Tibial nerve (tissue), 4 donors: Measurements from ENCODE around the gene ARHGEF4.

Source experiments
- EP300 ChIP-seq, 2 donors: sonication (generic); formaldehyde crosslinking; IDR thresholded peaks; one replicate each; pipeline ENCODE4 v1.6.1; 2017; ENCODE audit warnings: antibody characterized with exemption in 2 of 2, mild to moderate bottlenecking in 1 of 2
- POLR2A ChIP-seq, 2 donors: fragments of 450-650 bp; IDR thresholded peaks; one replicate each; pipeline ENCODE4 v1.6.1; 2017; ENCODE audit warnings: antibody characterized with exemption in 2 of 2, mild to moderate bottlenecking in 2 of 2, moderate library complexity in 2 of 2
- TF ChIP-seq, protein P1 (sequence below), 5 experiments: fragments of 200-600 bp in 3 of 5; fragments of 450-650 bp in 2 of 5; sonication (generic) in 3 of 5; IDR thresholded peaks; one replicate each; pipeline ENCODE4 v1.5.1; 2016 to 2019; ENCODE audit warnings: antibody characterized with exemption in 5 of 5, mild to moderate bottlenecking in 3 of 5, moderate library complexity in 2 of 5

DNA sequence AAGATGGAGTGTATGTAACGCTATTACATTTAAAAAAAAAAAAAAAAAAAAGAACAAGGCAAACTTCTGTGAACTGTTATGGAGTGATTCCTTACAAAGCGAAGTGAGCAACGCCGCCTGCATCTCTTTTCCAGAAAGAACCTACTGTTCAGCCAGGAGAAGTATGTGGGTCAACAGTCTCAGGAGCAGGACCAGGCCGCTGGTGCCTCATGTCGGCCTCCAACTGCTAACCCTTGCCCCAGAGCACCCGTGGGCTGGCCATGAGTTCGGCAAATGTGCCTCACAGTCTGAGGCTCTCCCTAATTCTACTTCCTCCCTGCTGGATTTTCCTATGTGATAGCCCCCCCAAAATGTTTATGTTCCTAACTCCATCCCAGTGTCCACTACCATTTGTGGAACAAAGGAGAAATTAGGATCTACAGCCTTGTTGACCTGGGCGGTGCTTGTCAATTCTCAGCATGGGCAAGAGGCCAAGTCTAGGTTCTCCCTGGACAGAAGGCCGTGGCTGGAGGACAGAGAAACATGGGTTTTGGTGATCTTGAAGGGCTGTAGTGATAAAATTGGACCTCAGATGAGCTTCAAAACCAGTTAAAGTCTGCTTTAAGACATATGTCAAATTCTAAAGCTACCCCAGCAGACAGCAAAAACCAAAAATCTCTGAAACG is 240.6 kb downstream of the ARHGEF4 start:
- TF ChIP-seq, protein P1, sequence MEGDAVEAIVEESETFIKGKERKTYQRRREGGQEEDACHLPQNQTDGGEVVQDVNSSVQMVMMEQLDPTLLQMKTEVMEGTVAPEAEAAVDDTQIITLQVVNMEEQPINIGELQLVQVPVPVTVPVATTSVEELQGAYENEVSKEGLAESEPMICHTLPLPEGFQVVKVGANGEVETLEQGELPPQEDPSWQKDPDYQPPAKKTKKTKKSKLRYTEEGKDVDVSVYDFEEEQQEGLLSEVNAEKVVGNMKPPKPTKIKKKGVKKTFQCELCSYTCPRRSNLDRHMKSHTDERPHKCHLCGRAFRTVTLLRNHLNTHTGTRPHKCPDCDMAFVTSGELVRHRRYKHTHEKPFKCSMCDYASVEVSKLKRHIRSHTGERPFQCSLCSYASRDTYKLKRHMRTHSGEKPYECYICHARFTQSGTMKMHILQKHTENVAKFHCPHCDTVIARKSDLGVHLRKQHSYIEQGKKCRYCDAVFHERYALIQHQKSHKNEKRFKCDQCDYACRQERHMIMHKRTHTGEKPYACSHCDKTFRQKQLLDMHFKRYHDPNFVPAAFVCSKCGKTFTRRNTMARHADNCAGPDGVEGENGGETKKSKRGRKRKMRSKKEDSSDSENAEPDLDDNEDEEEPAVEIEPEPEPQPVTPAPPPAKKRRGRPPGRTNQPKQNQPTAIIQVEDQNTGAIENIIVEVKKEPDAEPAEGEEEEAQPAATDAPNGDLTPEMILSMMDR (IDR thresholded peaks at IDR 0.05) = no peak
- TF ChIP-seq POLR2A (IDR thresholded peaks at IDR 0.05) = no peak
- TF ChIP-seq EP300 (IDR thresholded peaks at IDR 0.05) = no peak
